NCI-H2227 treated with DMSO at 0.1 percent for 48 hours (cell line): ENCODE measurements around the gene AHSP.
A peak's percentile ranks its signal among the peaks of the same experiment; 100 is the strongest.
"Not testable (repeated sequence)": the region's sequence is repeated elsewhere in the genome, so short reads cannot be mapped to it uniquely, and the experiment has no call there.

Experiments
- DNase-seq: peaks from one replicate; lab custom pipeline; 2025; lab: John Stamatoyannopoulos, UW

Gene AHSP

GRCh38 chr16:31531096-31531495, 3.4 kb downstream of the AHSP start:
- DNase-seq, result no peak

DNA sequence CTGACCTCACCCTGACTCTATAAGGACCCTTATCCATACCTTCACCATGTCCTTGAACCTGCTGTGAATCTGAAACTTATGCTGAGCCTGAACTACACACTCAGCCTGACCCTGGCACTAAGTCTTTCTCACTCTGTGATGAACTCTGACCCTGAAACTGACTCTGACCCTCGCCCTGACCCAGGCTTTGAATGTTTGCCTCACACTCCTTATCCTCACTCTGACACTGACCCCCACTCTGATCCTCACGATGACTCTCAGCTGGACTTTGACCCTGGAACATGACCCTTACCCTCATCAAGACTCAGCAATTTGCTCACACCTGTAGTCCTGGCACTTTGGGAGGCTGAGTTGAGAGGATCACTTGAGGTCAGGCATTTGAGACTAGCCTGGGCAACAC, 4.4 kb downstream of the AHSP start:
- DNase-seq, result no peak

GRCh38 chr16:31532896-31533295, 5.2 kb downstream of the AHSP start:
- DNase-seq, result no peak

DNA sequence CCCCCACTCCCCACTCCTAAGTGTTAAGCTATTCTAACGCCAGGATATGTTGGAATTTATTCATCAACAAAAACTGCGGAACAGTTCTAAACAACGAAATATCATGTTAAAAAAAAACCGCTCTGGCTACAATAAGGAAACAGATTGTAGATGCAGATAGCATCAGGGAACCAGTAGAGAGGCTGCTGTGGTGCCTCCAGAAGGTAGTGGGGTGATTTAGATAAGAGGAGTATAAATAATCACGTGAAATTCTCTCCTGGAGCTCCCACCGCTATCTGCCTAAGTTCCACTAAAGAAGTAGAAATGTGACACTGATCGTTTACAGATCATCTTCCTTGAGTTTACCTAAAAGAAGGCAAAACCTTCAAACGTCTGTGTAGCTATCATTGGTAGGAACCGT, 8.0 kb downstream of the AHSP start:
- DNase-seq, result no peak

- no peak for DNase-seq
Observed at GRCh38 chr16:31536804-31537361, 9.2 kb downstream of the AHSP start.

DNA sequence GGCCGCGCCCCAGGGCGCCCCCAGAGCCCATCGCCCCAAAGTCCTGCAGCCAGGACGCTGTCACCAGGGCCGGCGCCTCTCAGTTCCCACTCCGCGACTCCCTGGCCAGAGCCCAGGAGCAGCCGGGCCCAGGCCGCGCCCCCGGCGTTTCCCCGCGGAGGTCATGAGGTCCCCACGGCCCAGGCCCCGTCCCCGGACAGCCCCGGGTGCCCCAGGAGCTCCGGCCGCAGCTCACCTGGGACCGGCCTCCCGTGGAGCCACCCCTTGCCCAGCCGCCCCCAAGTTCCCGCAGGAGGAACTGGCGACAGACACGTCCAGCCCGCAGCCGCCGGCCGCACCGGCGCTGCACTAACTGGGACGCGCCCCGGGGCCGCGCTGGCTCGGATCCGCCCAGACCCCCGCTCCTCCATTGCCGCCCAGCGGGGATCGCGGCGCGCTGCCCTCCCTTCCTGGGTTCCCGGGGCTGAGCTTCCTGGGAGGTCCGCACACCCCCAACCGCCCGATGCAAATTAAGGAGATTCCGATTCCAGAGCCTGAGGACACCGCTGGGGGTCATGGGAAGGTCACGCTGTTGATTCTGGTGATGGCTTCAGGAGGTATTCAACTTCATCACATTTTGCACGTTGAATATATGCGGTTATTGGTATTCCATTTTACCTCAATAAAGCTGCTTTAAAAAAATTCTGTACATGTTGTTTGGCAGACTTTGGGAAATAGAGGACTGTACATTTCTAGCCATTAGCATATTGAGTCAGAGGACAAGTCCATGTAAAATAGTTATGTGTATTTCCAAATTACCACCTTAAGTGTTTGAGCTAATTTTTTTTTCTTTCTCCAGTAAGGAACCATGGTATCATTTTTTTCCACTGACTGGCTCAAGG, 9.9 kb downstream of the AHSP start:
- no peak for DNase-seq

GRCh38 chr16:31538243-31538598, 10.5 kb downstream of the AHSP start:
- DNase-seq, result not testable (repeated sequence)

DNA sequence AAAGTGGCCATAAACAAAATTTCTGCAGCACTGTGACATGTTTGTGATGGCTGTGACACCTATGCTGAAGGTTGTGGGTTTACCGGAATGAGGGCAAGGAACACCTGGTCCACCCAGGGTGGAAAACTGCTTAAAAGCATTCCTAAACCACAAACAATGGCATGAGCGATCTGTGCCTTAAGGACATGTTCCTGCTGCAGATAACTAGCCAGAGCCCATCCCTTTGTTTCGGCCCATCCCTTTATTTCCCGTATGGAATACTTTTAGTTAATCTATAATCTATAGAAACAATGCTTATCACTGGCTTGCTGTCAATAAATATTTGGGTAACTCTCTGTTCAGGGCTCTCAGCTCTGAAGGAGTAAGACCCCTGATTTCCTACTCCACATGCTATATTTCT, 12.1 kb downstream of the AHSP start:
- not testable (repeated sequence) for DNase-seq

- no peak for DNase-seq
Observed at GRCh38 chr16:31542763-31543162, 15.1 kb downstream of the AHSP start.

- no peak for DNase-seq
Observed at GRCh38 chr16:31561426-31562233, 33.9 kb downstream of the AHSP start.

GRCh38 chr16:31568577-31569359, 41.1 kb downstream of the AHSP start:
- DNase-seq, result peak; percentile 6

- no peak for DNase-seq
Observed at GRCh38 chr16:31569360-31569717, 41.6 kb downstream of the AHSP start.

DNA sequence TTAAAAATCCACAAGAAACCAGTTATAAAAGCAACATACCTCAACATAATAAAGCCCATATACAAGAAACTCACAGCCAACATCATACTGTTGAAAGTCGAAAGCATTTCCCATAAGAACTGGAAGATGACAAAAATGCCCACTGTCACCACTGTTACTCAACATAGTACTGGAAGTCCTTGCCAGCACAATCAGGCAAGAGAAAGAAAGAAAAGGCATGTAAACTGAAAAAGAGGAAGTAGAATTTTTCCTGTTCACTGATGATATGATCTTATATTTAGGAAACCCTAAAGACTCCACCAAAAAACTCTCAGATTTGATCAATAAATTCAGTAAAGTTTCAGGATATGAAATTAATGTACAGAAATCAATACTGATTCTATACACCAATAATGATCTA, 45.1 kb downstream of the AHSP start:
- no peak for DNase-seq

DNA sequence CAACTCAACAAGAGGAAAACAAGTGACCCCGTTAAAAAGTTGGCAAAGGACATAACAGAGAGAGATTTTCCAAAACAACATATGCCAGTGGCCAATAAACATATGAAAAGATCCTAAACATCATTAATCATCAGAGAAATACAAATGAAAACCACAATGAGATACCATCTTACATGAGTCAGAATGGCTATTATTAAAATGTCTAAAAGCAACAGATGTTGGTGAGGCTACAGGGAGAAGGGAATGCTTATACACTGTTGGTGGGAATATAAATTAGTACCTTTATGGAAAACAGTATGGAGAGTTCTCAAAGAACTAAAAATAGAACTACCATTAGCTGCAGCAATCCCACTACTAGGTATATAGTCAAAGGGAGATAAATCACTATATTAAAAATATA, 46.5 kb downstream of the AHSP start:
- DNase-seq, result not testable (repeated sequence)

- no peak for DNase-seq
Observed at GRCh38 chr16:31577411-31577810, 49.7 kb downstream of the AHSP start.
